Hepatocyte (in vitro differentiated cells): ENCODE measurements around the gene DHCR24. TPM values are rescaled to one million over a fixed set of nuclear protein-coding genes. Genes with fewer than 3 reads are reported as not detected.
A peak's percentile ranks its signal among the peaks of the same experiment; 100 is the strongest.

Experiments
- DNase-seq: peaks from one replicate; pipeline ENCODE4 v3.0.0-alpha.2; 2016; ENCODE audit warnings: low spot score
- H2AFZ ChIP-seq: fragments of 200-600 bp; sonication (generic); 2 replicates; pipeline ENCODE4 v1.6.0; 2016; ENCODE audit warnings: antibody characterized with exemption, mild to moderate bottlenecking
- H3K27ac ChIP-seq: fragments of 200-600 bp; sonication (generic); 2 replicates; pipeline ENCODE4 v1.5.1; 2016; ENCODE audit warnings: mild to moderate bottlenecking
- H3K27me3 ChIP-seq: fragments of 200-600 bp; sonication (generic); 2 replicates; pipeline ENCODE4 v1.6.1; 2016
- H3K36me3 ChIP-seq: fragments of 200-600 bp; sonication (generic); replicated peaks from 2 replicates; pipeline ENCODE4 v1.5.1; 2016; ENCODE audit warnings: low read depth; ENCODE audit not compliant: insufficient read depth
- H3K4me1 ChIP-seq: fragments of 200-600 bp; sonication (generic); 2 replicates; pipeline ENCODE4 v1.5.1; 2016; ENCODE audit warnings: mild to moderate bottlenecking, moderate library complexity; ENCODE audit not compliant: insufficient read depth
- H3K4me2 ChIP-seq: fragments of 200-600 bp; sonication (generic); 2 replicates; pipeline ENCODE4 v1.6.0; 2016
- H3K4me3 ChIP-seq: fragments of 200-600 bp; sonication (generic); 2 replicates; pipeline ENCODE4 v1.5.1; 2016; ENCODE audit warnings: mild to moderate bottlenecking
- H3K79me2 ChIP-seq: fragments of 200-600 bp; sonication (generic); 2 replicates; pipeline ENCODE4 v1.6.0; 2017; ENCODE audit warnings: mild to moderate bottlenecking
- H3K9me2 ChIP-seq: fragments of 200-600 bp; sonication (generic); replicated peaks from 2 replicates; pipeline ENCODE4 v1.6.0; 2017; ENCODE audit warnings: mild to moderate bottlenecking; ENCODE audit not compliant: insufficient read depth
- H3K9me3 ChIP-seq: fragments of 200-600 bp; sonication (generic); 2 replicates; pipeline ENCODE4 v1.5.1; 2016; ENCODE audit warnings: low read depth, mild to moderate bottlenecking
- H4K20me1 ChIP-seq: fragments of 200-600 bp; sonication (generic); 2 replicates; pipeline ENCODE4 v1.6.0; 2016; ENCODE audit warnings: mild to moderate bottlenecking; ENCODE audit not compliant: insufficient read depth, poor library complexity, severe bottlenecking
- EZH2 ChIP-seq: fragments of 200-600 bp; sonication (generic); IDR thresholded peaks from 2 replicates; pipeline ENCODE4 v1.6.1; 2016; ENCODE audit warnings: antibody characterized with exemption, mild to moderate bottlenecking, borderline replicate concordance
- EZH2phosphoT487 ChIP-seq: fragments of 200-600 bp; sonication (generic); IDR thresholded peaks from one replicate; pipeline ENCODE4 v1.6.1; 2018; ENCODE audit warnings: antibody characterized with exemption, mild to moderate bottlenecking, low read depth, moderate library complexity; ENCODE audit not compliant: unreplicated experiment, severe bottlenecking
- WGBS: methylation state at CpG from one replicate; pipeline ENCODE4 v1.1.6; 2016; ENCODE audit warnings: low lambda C conversion rate; ENCODE audit errors: missing lambda C conversion rate; 5-methylcytosine and 5-hydroxymethylcytosine counted together
- polyA plus RNA-seq: library from polyadenylated mRNA; unstranded; fragments of >200 nt; fragmentation: Nextera tagmentation; extraction: Ambion mirVana; gene quantifications from 2 replicates; pipeline ENCODE4 v1.2.1, GENCODE V29; 2016
- total RNA-seq: library from RNA; depleted of rRNA; stranded (reverse); fragments of >200 nt; gene quantifications from 2 replicates; pipeline ENCODE4 v1.2.3, GENCODE V29; 2014
- TF ChIP-seq, protein P1 (sequence below): fragments of 200-600 bp; sonication (generic); IDR thresholded peaks from 2 replicates; pipeline ENCODE4 v1.5.1; 2016; ENCODE audit warnings: antibody characterized with exemption, mild to moderate bottlenecking; ENCODE audit not compliant: poor library complexity

DHCR24 gene
- total and polyA plus RNA-seq, 2 experiments from 2014 or later, result 282 to 318 TPM

DNA sequence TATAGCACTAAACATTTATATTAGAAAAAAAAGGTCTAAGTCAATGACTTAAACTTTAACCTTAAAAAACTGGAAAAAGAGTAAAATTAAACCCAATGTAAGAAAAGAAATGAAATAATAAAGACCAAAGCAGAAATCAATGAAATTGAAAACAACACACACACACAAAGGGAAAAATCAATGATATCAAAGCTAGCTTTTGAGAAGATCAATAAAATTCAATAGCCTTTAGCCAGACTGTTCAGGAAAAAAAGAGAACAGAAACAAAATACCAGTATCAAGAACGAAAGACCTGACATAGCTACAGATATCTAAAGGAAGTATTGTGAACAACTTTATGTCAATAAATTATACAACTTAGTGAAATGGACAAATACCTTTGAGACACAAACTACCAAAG, 7.1 kb downstream of the DHCR24 start:
- peaks cover 17% of the 10 kb centered on the region for H4K20me1 ChIP-seq
- H3K4me1 ChIP-seq, result peaks cover 23% of the 10 kb centered on the region

DNA sequence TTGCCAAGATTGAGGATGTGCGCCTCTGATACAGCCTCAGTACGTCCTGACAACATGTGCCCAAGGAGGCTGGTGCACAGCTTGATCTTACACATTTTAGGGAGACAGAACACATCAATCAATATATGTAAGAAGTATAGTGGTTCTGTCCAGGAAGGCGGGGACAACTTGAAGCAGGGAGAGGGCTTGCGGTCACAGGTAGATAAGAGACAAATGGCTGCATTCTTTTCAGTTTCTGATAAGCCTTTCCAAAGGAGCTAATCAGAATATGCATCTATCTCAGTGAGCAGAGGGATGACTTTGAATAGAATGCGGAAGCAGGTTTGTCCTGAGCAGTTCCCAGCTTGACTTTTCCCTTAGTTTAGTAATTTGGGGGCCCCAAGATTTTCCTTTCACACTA, 10.2 kb downstream of the DHCR24 start:
- no peak overlapping the region for H2AFZ ChIP-seq
- no peaks in the 10 kb centered on the region for H3K9me3 ChIP-seq
- H3K4me3 ChIP-seq, result no peak overlapping the region
- no peak for DNase-seq
- H3K27me3 ChIP-seq, result no peaks in the 10 kb centered on the region
- TF ChIP-seq, protein P1, sequence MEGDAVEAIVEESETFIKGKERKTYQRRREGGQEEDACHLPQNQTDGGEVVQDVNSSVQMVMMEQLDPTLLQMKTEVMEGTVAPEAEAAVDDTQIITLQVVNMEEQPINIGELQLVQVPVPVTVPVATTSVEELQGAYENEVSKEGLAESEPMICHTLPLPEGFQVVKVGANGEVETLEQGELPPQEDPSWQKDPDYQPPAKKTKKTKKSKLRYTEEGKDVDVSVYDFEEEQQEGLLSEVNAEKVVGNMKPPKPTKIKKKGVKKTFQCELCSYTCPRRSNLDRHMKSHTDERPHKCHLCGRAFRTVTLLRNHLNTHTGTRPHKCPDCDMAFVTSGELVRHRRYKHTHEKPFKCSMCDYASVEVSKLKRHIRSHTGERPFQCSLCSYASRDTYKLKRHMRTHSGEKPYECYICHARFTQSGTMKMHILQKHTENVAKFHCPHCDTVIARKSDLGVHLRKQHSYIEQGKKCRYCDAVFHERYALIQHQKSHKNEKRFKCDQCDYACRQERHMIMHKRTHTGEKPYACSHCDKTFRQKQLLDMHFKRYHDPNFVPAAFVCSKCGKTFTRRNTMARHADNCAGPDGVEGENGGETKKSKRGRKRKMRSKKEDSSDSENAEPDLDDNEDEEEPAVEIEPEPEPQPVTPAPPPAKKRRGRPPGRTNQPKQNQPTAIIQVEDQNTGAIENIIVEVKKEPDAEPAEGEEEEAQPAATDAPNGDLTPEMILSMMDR, result no peak
- TF ChIP-seq EZH2phosphoT487, result no peak
- peak overlapping the region; percentile 15 for H3K27ac ChIP-seq
- WGBS, result 67% methylated on average over 5 of the region's 5 CpGs
- no peaks in the 10 kb centered on the region for H3K9me2 ChIP-seq
- H3K79me2 ChIP-seq, result peaks cover 65% of the 10 kb centered on the region
- no peaks in the 10 kb centered on the region for H3K36me3 ChIP-seq
- peak overlapping the region; percentile 40 for H3K4me2 ChIP-seq
- H3K4me1 ChIP-seq, result peaks cover 9% of the 10 kb centered on the region
- peaks cover 4% of the 10 kb centered on the region for H4K20me1 ChIP-seq

More for the DNA sequence above, 7.1 kb downstream of the DHCR24 start:
- Histone ChIP-seq H3K4me2 (no peak overlapping the region), H3K36me3 (peaks cover 4% of the 10 kb centered on the region), H2AFZ (no peak overlapping the region), H3K79me2 (peaks cover 80% of the 10 kb centered on the region), H3K27me3 (no peaks in the 10 kb centered on the region), H3K4me3 (no peak overlapping the region), H3K27ac (no peak overlapping the region), H3K9me2 (no peaks in the 10 kb centered on the region), H3K9me3 (no peaks in the 10 kb centered on the region)
- TF ChIP-seq EZH2 (no peak), EZH2phosphoT487 (no peak)
- TF ChIP-seq, protein P1, result no peak
- DNase-seq, result no peak
- 77% methylated on average over 1 of the region's 1 CpG for WGBS

DNA sequence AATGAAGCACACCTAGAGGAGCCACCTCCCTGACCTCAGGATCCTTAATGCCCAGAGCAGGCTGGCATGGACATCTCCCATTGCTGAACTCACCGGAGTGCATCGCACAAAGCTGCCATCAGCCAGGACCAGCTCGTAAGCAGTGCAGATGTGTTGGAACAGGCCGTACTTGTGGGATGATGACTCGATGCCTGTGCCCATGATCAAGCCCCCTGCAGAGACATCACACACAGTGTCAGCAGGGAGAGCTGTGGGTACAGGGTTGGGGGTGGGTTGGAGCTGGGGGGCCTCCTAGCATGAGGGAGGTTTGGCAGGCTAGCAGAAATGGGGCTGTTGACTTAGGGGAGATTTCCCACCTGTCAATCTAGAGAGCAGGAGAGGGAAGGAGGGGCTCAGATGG, 12.0 kb downstream of the DHCR24 start:
- no peaks in the 10 kb centered on the region for H3K27me3 ChIP-seq
- DNase-seq, result no peak
- H4K20me1 ChIP-seq, result no peaks in the 10 kb centered on the region
- H3K4me2 ChIP-seq, result no peak overlapping the region
- peaks cover 46% of the 10 kb centered on the region for H3K79me2 ChIP-seq
- peak overlapping the region; percentile 7 for H3K27ac ChIP-seq
- H3K36me3 ChIP-seq, result peaks cover 4% of the 10 kb centered on the region
- peaks cover 9% of the 10 kb centered on the region for H3K4me1 ChIP-seq
- no peaks in the 10 kb centered on the region for H3K9me2 ChIP-seq
- no peaks in the 10 kb centered on the region for H3K9me3 ChIP-seq
- H3K4me3 ChIP-seq, result no peak overlapping the region
- H2AFZ ChIP-seq, result no peak overlapping the region
- WGBS, result 95% methylated on average over 5 of the region's 5 CpGs
- TF ChIP-seq EZH2phosphoT487 (no peak), EZH2 (no peak)

DNA sequence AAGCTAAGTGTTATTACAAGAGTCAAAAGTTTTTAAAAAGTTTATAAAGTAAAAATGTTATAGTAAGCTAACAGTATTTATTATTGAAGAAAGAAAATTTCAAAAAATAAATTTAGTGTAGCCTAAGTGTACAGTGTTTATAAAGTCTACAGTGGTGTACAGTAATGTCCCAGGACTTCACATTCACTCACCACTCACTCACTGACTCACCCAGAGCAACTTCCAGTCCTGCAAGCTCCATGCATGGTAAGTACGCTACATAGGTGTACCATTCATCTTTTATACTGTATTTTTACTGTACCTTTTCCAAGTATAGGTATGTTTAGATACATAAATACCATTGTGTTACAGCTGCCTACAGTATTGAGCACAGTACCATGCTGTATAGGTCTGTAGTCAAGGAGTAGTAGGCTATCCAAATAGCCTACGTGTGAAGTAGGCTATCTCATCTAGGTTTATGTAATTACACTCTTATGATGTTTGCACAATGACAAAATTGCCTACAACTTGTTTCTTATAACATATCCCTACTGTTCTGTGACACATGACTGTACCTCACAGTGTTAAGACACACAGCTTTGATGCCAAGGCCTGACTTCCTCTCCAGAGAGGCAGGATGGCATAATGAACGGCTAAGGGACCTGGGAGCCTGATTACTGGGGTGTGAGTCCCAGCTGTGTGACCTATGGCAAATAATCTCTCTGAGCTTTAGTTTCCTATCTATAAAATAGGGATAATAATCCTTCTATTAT, 12.7 kb downstream of the DHCR24 start:
- H3K4me1 ChIP-seq, result peaks cover 13% of the 10 kb centered on the region
- peak overlapping the region; percentile 7 for H3K27ac ChIP-seq
- TF ChIP-seq EZH2, result no peak
- TF ChIP-seq, protein P1, result no peak
- TF ChIP-seq EZH2phosphoT487, result no peak
- peaks cover 39% of the 10 kb centered on the region for H3K79me2 ChIP-seq
- 81% methylated on average over 3 of the region's 3 CpGs for WGBS
- H2AFZ ChIP-seq, result no peak overlapping the region
- no peak overlapping the region for H3K4me2 ChIP-seq
- no peak overlapping the region for H3K4me3 ChIP-seq
- peaks cover 4% of the 10 kb centered on the region for H3K36me3 ChIP-seq
- H3K9me2 ChIP-seq, result no peaks in the 10 kb centered on the region
- DNase-seq, result no peak
- H3K9me3 ChIP-seq, result no peaks in the 10 kb centered on the region
- no peaks in the 10 kb centered on the region for H4K20me1 ChIP-seq
- no peaks in the 10 kb centered on the region for H3K27me3 ChIP-seq
